HG03064 (cell line): ENCODE results near the gene IPCEF1.

ENCODE experiments used
- ATAC-seq: cut with Tn5 transposase; IDR thresholded peaks from one replicate; pipeline ENCODE4 v1.9.1; 2021; ENCODE audit warnings: low read depth; ENCODE audit not compliant: unreplicated experiment

Gene IPCEF1

DNA sequence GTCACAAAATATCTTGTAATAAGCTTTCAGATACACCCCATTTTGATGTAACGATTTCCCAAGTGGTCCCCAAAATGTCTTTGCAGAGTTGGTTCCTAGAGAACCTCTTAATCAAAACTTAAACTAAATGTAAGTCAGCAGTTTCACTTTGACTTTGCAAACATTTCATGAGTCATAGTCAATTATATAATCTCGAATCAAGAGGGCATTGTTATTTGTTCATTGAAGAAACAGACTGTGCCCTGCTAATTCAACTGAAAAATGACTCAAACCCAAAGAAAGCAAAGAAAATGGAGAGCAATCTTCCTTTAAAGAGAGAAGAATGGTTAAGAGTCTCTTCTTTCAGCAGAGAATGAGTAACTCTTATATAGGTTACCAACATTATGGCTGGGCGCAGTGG lies 58.3 kb downstream of the IPCEF1 start:
- ATAC-seq: peak; percentile 38

DNA sequence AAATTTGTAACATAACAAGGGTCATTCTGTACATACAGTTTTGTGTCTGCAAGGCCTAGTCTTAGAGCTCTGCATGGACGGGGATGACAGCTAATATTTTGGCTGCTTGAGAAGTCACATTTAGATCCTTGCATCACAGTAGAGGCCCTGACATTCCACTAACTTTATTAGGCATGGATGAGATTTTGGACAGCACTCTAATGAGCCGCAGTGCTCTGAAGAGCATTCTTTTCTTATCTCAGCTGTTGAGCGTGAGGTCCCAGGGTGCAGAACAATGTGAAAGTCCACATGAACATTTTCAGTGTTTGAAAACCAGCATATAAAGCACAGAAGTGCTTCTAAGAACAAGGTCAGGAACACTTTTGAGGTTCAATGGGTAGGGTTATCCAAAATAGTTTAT lies 58.9 kb downstream of the IPCEF1 start:
- ATAC-seq: no peak

DNA sequence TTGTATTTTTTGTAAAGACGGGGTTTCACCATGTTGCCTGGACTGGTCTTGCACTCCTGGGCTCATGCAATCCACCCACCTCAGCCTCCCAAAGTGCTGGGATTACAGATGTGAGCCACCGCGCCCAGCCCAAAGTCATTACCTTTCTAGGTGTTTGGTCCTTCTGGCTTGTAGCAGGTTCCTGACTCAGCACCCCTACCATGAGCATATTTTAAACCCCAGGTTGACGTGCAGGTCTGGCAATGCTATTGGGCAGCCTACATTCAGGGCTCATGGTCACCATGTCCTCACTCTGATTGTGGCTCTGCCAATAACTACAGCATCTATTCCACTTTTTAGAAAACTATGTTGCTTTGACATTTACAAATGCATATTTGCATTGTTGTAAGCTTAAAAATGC lies 59.4 kb downstream of the IPCEF1 start:
- no peak for ATAC-seq

- no peak for ATAC-seq
These were observed 60.9 kb downstream of the IPCEF1 start for GRCh38 chr6:154295733-154296132.

DNA sequence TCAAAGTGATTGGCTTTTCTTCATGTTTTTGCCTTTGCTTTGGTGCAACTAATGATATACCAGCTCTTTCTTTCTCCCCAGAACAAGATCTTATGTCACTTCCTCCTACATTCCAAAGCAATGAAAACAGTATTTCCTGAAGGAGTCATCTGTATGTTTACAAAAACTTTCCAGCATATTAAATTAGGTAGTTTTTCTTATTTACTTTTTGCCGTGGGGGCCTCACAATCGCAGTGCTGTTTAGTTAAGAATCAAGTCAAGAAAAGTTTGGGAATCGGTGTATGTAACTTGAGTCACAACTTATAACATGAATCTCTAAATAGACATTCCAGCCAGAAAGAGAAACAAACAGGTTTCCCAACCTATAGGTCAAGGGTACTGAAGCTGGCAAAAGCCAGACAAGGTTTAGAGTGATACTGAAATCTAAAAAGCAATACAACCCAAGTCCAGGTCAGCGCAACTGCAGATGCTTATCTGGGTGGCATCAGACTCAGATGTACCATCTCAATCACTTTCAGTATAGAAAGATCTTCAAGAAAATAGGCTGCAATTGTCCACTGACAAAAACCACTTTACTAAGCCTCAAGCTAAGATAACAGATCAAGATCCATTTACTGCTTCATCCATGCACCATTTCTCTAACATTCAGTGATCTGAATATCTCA lies 63.6 kb downstream of the IPCEF1 start:
- no peak for ATAC-seq

DNA sequence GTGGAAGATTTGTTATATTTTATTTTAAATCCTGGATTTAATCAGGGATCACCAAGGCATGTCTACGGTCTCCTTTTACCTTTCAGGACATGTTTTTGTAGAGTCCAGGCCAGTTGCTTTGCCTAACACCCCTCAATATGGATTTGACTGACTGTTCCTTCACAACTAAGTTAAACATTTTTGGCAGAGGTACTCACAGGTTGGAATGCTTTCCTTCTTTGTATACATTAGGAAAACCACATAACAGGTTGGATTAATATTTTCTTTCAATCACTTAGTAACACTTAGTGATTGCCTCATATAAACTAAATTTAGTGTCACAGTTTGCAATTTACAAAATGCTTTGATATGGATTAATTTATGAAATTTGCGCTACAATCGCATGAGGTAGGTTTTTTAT lies 64.5 kb downstream of the IPCEF1 start:
- ATAC-seq: no peak

DNA sequence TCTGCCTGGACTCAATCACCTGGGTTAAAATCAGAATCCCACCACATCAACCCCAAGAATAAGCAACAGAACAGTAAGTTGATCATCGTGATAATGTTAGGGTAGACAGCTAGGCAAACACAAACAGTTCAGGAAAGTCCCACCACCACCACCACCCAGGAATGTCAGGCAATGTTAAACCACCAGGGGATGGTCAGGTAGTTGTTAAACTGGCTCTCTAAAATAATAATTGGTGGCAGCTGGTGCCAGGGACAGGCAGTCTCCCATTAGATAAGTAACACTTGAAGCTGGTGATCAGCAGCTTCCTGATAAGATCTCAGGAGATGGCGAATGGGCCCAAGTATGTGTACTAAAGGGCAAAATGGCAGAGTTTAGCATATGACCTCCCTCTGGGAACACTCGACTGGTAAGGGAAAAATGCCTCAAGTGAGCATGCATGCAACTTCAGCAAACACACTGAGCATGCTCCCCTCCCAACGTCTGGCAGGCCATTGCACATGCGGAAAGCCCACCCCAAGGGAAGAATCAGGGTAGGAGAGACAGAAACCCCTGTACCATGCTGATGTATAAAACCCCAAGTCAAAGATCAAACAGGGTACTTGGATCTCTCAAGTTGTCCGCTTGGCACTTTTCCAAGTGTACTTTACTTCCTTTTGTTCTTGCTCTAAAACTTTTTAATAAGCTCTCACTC lies 66.6 kb downstream of the IPCEF1 start:
- no peak for ATAC-seq

GRCh38 chr6:154285826-154286225 lies 70.8 kb downstream of the IPCEF1 start:
- no peak for ATAC-seq

GRCh38 chr6:154284313-154284853 lies 72.2 kb downstream of the IPCEF1 start:
- no peak for ATAC-seq

DNA sequence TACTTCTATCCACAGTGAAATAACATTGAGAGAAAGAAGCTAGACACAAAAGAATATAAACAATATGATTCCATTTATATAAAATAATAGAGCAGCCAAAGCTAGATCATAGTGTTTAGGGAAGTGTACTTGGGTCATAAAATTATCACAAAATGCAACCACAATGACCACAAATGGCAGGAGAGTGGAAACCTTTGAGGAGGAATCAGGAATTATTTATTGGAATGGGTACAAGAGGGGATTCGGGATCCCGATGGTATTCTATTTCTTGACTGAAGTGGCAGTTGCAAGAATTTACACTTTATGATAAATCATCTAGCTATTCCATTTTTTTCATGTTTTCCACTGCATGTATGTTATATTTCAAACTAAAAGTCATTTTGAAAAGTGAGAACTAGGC lies 76.1 kb downstream of the IPCEF1 start:
- ATAC-seq: no peak

DNA sequence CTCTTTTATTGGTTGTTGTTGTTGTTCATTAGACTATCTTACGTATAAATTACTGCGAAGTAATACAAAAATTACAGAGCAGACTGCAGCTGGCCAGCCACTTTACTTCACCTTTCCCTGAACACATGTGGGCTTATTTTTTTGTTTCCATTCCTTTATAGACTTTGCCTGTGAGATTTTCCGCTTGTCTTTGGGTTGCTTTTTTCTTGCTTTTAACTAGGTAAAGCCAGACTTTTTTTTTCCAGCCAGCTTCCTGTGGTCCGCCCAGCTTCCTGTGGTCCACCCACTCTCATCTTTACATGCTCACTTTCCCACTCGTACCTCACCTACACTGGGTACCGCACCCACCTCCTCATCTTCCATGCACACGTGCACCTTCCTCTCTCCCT lies 79.0 kb downstream of the IPCEF1 start:
- no peak for ATAC-seq

DNA sequence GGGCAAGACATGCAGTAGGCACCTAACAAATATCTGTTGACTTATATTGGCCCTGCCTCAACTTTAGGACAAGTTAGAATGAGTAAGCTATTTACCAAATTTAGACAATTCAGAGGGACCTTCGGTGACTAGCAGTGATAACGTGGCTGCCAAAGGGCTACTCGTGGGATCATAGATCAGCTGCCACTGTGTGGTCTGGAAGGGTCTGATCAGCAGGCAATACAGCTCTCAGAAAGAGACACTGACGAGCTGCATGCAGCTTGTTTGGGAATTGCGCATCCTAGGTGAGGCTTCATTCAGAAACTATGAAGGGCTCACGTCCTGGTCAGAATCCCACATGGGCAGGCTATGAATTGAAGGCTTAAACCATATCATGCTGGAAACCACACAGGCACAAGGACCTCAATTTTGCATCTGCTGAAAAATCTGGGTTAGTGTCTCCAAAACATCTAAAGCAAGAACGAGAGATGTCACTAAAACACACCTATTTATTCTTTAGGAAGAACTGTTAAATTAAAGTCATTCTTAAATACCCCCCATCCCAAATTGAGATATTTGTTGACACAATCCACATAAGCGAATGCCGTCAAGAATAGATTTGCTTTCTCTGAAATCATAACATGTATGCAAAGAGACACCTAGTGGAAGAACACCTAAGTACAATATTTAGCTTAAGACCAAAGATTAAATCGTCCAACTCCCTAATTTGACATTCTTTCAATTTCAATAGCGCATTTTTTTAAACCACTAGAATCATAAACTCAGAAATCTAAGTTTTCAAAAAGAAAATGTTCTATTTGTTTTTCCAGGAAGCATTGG lies 79.6 kb downstream of the IPCEF1 start:
- peak; percentile 58 for ATAC-seq

GRCh38 chr6:154274168-154274567 lies 82.4 kb downstream of the IPCEF1 start:
- ATAC-seq: no peak

DNA sequence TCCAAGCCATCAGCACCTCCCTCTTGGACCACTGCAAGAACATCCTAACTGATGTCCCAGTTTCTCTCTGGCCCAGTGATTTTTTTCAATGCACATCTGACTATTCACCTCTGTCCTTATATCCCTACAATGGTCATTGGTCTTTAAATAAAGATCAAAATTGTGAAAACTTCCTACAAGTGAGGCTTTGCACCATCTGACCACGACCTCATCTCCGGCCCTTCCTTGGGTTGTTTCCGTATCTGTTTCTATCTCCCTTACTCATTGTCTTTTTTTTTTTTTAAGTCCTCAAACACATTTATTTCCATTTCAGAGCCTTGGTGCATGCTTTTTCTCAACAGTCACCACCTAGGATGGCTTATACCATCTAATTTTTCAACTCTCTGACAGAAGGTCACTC lies 88.1 kb downstream of the IPCEF1 start:
- ATAC-seq: no peak

GRCh38 chr6:154267508-154268106 lies 89.0 kb downstream of the IPCEF1 start:
- no peak for ATAC-seq

GRCh38 chr6:154266560-154267099 lies 90.0 kb downstream of the IPCEF1 start:
- no peak for ATAC-seq

DNA sequence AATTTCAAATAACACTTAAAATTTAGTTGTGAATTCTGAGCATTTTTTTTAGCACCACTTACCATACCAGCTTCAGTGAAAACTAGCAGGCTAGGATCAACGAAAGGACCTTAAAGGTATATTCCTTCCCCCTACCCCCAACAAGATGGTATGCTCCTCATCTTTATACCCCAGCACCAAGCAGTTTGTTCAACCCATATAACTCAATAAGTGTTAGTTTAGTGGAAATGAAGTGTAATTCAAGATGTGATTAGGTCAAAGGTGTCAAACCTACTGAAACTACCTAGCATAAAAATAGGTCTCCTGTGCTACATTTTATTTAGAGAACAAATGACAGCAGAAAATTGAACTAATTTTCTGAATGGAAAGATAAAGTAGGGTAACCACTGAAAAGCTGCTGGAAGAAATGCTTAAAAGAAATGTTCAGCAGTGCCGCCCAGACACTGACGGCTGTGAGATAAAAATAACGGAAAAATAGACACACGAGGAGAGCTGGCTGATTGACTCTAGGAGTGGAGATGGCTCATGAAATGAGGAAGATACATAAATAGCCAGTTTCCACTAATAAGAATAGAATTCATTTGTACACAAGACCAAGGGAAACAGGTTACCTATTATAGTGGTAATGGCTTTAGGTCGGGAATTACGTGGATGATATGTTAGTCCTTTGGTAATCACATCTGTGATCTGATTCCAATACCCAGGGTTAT lies 94.8 kb downstream of the IPCEF1 start:
- no peak for ATAC-seq

GRCh38 chr6:154258064-154258757 lies 98.4 kb downstream of the IPCEF1 start:
- peak; percentile 67 for ATAC-seq

GRCh38 chr6:154257067-154257466 lies 99.5 kb downstream of the IPCEF1 start:
- ATAC-seq: no peak
